Endothelial cell of hepatic sinusoid (primary cell): ENCODE data around the gene CASP5.
"Not testable (repeated sequence)": the region's sequence is repeated elsewhere in the genome, so short reads cannot be mapped to it uniquely, and the experiment has no call there.

Experiments used
- in situ Hi-C: cut with HindIII; loops from 2 replicates; pipeline ENCODE4 v1.10.0; 2017; ENCODE audit warnings: low sequenced_read_pairs

Gene CASP5

GRCh38 chr11:105023003-105023402 lies at the start of gene CASP5:
CASP5 (minus strand) TSS chr11:105023168; CDS start chr11:105023136, 32 bp downstream.
- in situ Hi-C loops: no loop called here

- in situ Hi-C loops: not testable (repeated sequence)
Measured at GRCh38 chr11:105072080-105072479, 49.1 kb upstream of the CASP5 start.

- in situ Hi-C loops: no loop called here
Measured at GRCh38 chr11:105071089-105071732, 48.2 kb upstream of the CASP5 start.

GRCh38 chr11:105070306-105070705 lies 47.3 kb upstream of the CASP5 start:
- in situ Hi-C loops: no loop called here

GRCh38 chr11:105069749-105070148 lies 46.8 kb upstream of the CASP5 start:
- in situ Hi-C loops: not testable (repeated sequence)

- in situ Hi-C loops: not testable (repeated sequence)
Measured at GRCh38 chr11:105063245-105063941, 40.4 kb upstream of the CASP5 start.

- in situ Hi-C loops: no loop called here
Measured at GRCh38 chr11:105057432-105057831, 34.5 kb upstream of the CASP5 start.

- in situ Hi-C loops: no loop called here
Measured at GRCh38 chr11:105056446-105056845, 33.5 kb upstream of the CASP5 start.

GRCh38 chr11:105054723-105055493 lies 31.9 kb upstream of the CASP5 start:
- in situ Hi-C loops: no loop called here

GRCh38 chr11:105052487-105052886 lies 29.5 kb upstream of the CASP5 start:
- in situ Hi-C loops: no loop called here

GRCh38 chr11:105051559-105051958 lies 28.6 kb upstream of the CASP5 start:
- in situ Hi-C loops: no loop called here

GRCh38 chr11:105049481-105049880 lies 26.5 kb upstream of the CASP5 start:
- in situ Hi-C loops: loop anchor here (5.0 kb wide), 1 partner anchor 82 kb away; the partner anchor contains the start of gene CASP4

GRCh38 chr11:105046898-105047579 lies 24.1 kb upstream of the CASP5 start:
- in situ Hi-C loops: loop anchor here (5.0 kb wide), 1 partner anchor 80 kb away; the partner anchor contains the start of gene CASP4

GRCh38 chr11:105045676-105046296 lies 22.8 kb upstream of the CASP5 start:
- in situ Hi-C loops: loop anchor here (5.0 kb wide), 1 partner anchor 78 kb away; the partner anchor contains the start of gene CASP4

GRCh38 chr11:105044557-105045524 lies 21.9 kb upstream of the CASP5 start, which contains the start of gene CARD16:
CARD16 (minus strand) TSS chr11:105045335; CDS start chr11:105045297, 38 bp downstream.
- in situ Hi-C loops: loop anchor here (5.0 kb wide), 1 partner anchor 78 kb away; the partner anchor contains the start of gene CASP4

GRCh38 chr11:105042178-105042577 lies 19.2 kb upstream of the CASP5 start:
- in situ Hi-C loops: no loop called here

- in situ Hi-C loops: no loop called here
Measured at GRCh38 chr11:105040703-105041102, 17.7 kb upstream of the CASP5 start.

- in situ Hi-C loops: loop anchor here (5.0 kb wide), 1 partner anchor 38 kb away; no protein-coding TSS in a partner anchor
Measured at GRCh38 chr11:105034813-105035620, 12.0 kb upstream of the CASP5 start, which contains the start of gene CASP1. CASP1 (minus strand) TSS chr11:105035144; CDS start chr11:105035113, 31 bp downstream.
